Left cardiac atrium (tissue), 4 donors: ENCODE results near the gene SLC7A9. TPM values are rescaled to one million over a fixed set of nuclear protein-coding genes. Genes with fewer than 3 reads are reported as not detected.
"Not testable (repeated sequence)": the region's sequence is repeated elsewhere in the genome, so short reads cannot be mapped to it uniquely, and the experiment has no call there.

Source experiments
- ATAC-seq, 2 donors: fragments of 200-7000 bp; cut with Tn5 transposase; one replicate each; pipeline ENCODE4 v1.9.1; 2020; ENCODE audit warnings: mild to moderate bottlenecking in 2 of 2, moderate library complexity in 2 of 2
- DNase-seq: peaks from one replicate; pipeline ENCODE4 v3.0.0-alpha.2; 2020
- intact Hi-C, 2 donors: fragments of 100-400 bp; cut with DNase I; formaldehyde crosslinking; loops; one replicate each; pipeline versions ENCODE4 v1.14.1 to v1.15.1; 2022 to 2023
- total RNA-seq, 2 donors: library from RNA; stranded (reverse); fragmentation: NEBNext Ultra II Directional; extraction: Animal tissue kit (Norgen Biotek cat#: 25700); gene quantifications; one replicate each; pipeline ENCODE4 v1.2.1, GENCODE V29; 2021
- donor health status: DM: no; HTN: yes; CAD: no.
- donor health status: DM: no; HTN: yes; CAD: no; lungs with severe emphysema.
- donor health status: DM: yes; HTN: yes; CAD: no.
- donor health status: Dilated cardiomyopathy.

Gene SLC7A9
- total RNA-seq, 2 donors from 2014 or later, result 0.13 to 0.24 TPM

DNA sequence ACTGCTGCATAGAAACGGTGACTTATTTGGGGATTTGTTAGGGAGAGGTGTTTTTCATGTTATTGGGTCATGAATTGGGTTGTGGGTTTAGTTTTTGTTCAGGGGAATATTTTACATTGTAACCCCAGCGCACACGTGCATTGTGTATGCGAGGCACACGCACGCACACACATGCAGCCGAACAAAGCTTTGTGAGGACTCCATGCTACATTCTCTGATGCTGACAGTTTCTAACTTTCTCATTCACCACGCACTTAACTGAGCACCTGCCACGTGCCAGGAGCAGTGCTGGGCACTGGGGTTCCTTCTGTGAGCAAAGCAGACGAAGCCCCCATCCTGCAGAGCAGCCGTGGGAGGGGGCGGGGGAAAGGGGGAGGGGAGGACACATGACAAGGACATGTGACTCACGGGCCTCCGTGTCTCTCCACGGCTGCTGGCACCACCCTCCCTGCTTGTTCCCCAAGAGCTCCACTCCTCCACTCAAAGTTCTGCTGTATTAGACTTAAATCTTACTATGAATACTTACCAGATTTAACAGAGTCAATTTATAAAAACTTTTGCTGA is 55.6 kb downstream of the SLC7A9 start:
- DNase-seq (no peak), ATAC-seq (no peak)
- intact Hi-C loops, result no loop called here

DNA sequence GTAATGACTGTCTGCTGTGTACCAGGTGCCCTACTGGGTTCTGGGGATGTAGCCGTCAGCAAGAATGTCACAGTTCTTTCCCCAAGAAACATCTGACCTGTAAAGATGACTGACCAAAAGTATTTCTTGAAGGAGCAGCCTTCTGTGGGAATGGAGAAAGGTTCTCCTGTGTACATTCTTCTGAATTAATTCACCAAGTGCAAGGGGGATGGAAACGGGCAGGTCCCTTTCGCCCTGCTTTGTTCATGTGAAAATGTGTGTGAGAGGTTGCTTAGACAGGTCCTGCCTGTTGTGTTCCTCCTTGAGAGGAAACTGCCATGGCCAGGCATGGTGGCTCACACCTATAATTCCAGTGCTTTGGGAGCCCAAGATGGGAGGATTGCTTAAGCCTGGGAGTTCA is 57.0 kb downstream of the SLC7A9 start:
- no peak for ATAC-seq
- no peak for DNase-seq
- intact Hi-C loops, result no loop called here

DNA sequence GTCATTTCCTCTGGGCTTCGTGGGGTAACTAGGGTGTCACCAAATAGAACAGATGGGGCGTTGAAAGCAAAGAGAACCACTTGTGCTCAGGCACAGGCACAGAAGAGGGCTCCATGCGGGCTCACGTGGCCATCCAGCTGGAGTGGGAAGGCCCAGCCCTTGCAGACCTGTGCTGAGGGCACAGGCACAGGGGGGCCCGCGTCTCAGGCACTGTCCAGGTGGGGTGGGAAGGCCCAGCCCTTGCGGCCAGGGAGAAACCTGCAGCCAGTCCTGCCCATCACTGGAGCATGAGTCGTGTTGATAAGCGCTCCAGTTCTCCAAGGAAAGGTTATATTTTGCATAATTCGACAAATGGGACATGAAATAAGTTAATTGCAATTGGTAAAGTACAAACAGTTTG is 57.5 kb downstream of the SLC7A9 start:
- ATAC-seq, result no peak
- intact Hi-C loops, result no loop called here

DNA sequence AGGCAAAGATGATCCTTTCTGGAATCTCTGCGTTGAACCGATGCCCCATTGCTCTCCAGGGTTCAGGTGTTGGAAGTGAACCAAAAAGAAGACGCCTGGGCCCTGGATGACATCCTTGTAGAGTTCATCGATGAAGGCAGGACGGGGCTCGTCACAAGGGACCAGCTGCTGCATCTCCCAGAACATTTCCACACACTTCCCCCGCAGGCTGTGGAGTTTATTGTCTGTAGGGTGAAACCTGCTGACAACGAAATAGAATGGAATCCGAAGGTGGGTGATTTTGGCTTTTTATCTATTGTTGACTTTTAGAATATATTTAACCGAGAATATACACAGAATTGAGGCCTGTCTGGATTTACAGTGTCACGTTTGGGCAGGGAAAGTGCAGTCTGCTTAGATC is 58.4 kb downstream of the SLC7A9 start:
- intact Hi-C loops, result no loop called here
- ATAC-seq, result no peak
- no peak for DNase-seq

More for the DNA sequence above, 57.5 kb downstream of the SLC7A9 start:
- no peak for DNase-seq

DNA sequence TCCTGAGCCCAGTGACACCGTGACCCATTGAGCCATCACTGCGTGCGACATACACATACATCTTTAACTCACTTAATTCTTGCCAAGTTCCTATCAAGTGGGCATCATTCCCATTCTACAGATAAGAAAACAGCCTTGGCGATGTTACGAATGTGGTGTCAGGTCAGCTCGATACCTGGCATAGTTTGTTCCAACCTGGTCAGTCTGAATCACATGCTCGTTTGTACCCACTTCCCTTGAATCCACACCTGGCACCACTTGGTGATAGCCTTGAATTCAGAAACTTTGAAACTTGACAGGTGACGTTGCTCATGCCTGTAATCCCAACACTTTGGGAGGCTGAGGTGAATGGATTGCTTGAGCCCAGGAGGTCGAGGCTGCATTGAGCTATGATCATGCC is 59.1 kb downstream of the SLC7A9 start:
- intact Hi-C loops, result no loop called here
- no peak for ATAC-seq
- DNase-seq, result no peak

DNA sequence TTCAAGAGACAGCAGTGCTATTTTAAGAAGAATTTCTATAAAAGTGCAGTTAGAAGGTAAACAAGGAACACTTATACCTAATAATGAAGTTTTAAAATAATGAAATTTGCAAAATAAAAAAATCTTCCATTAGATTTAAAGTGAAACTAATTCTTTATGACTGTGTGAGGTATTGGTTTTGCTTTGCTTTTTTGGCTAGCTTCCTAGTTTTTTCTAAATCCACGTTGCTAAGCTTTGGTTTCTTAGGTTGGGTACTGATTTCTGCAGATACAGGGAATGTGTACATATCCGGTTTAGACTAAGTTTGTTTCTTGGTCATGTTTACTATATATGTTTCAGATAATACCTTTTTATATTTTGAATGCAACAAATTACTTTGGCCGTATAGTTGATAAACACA is 59.8 kb downstream of the SLC7A9 start:
- ATAC-seq, result no peak
- intact Hi-C loops, result no loop called here
- no peak for DNase-seq

DNA sequence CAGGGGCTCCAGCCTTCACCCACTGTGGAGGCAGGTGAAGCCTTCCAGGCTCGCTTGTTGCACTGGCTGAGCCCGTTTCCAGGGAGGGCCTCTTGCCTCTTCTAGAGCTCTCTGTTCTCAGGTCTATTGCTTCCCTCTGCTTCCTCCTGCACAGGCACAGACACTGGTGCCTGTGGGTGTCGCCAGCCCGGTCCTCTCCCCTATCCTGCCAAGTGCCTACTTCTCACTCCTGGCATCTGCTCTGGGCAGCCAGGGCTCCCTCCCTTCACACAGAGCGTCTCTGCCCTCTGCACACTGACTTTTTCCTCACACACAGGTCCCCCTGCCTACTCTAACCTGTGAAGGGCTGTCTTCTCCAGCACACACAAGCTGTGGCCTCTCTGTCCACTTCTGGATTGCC is 60.3 kb downstream of the SLC7A9 start:
- DNase-seq (no peak), ATAC-seq (no peak)
- intact Hi-C loops, result no loop called here

DNA sequence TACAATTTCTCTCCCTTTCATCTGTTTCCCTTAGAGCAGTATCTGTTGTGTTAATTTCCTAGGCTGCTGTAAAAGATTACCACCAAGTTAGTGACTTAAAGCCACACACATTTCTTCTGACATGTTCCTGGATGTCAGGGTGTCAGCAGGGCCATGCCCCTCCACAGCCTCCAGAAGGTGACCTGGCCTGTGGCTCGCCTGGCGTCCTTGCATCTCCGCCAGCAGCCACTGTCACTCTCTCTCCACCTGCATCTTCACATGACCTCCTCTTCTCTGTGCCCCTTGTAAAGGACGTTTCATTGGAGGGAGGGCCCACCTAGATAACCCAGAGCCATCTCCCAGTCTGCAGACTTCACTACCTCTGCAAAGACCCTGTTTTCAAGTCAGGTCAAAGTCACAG is 61.3 kb downstream of the SLC7A9 start:
- ATAC-seq, result no peak
- DNase-seq, result no peak
- intact Hi-C loops, result no loop called here

DNA sequence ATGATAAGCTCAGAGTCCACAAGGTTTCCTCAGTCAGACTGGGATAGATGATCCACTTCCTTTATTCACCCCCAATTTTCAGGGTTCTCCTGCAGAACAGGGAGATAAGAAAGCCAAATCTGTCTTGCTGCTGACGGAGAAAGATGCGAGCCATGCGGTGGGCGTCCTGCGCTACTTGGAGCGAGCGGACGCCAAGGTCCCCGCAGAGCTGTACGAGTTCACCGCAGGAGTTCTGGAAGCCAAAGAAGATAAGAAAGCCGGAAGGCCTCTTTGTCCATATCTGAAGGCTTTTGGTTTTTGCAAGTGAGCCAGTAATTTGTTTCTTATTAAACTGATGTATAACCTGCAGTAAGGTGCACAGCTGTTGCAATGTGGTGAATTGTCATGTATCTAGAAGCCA is 66.7 kb downstream of the SLC7A9 start:
- ATAC-seq (no peak), DNase-seq (no peak)
- intact Hi-C loops, result no loop called here

DNA sequence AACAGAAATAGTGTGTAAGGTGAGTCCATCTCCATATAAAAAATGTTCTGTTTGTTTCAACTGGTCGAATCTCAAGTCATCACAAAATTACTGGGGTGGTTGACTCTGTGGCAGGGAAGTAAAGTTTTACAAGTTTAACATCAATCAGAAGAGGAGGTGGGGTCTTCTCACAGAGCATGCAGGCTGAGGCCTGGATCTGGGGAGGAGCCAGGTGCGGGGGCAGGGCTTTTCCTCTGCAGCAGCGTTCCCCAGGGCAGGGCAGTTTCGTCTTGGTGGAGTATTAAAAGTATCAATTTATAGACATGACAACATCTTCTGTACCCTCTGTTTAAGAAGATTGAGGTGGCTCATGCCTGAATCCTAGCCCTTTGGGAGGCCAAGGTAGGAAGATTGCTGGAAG is 68.8 kb downstream of the SLC7A9 start:
- ATAC-seq (no peak), DNase-seq (no peak)
- intact Hi-C loops, result no loop called here

DNA sequence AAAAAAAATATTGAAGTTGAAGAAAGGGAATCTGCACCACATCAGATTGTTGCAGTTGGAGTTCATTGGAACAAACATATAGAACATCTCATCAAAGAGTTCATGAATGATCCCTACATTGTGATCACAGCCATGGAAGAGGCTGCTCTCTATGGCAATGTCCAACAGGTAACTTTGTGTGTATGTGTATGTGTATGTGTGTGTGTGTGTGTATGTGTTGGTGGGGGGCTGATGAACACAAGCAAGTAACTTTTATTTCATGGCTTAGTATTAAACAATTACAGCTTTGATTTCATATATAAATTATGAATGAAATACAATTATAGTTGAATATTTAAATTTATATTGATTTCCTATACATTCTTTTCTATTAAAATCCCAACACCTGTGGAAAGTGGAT is 69.4 kb downstream of the SLC7A9 start:
- no peak for DNase-seq

DNA sequence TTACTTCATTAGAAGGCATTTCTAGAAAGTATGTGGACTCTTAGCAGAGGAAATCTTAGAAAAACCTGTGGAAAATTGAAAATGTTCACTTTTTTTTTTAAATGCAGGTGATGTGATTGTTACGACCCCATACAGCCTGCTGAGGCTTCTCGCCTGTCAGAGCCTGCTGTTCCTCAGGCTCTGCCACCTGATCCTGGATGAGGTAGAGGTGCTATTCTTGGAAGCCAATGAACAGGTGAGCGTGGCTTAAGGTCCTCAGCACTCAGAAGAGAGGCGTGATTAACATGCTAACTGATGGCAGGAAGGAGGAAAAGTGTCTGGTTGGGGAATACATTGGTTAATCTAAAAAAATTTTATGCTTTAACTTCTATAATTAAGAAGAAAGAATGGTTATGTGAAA is 71.4 kb downstream of the SLC7A9 start:
- intact Hi-C loops, result no loop called here
- ATAC-seq, result no peak
- no peak for DNase-seq

More for the DNA sequence above, 69.4 kb downstream of the SLC7A9 start:
- intact Hi-C loops, result no loop called here
- ATAC-seq, result no peak

DNA sequence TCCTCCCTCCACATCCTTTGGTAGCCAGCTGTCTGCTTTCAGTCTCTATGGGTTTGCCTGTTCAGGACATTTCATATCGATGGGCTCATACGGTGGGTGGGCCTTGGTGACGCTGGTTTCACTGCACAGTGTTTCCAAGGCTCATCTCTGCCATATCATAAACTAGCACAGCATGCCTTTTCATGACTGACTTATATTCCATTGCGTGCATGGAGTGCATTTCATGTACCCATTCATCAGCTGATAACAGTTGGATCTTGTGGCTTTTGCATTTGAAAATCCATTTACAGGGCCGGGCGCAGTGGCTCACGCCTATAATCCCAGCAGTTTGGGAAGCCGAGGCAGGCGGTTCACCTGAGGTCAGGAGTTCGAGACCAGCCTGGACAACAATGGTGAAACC is 80.1 kb downstream of the SLC7A9 start:
- DNase-seq (no peak), ATAC-seq (no peak)
- intact Hi-C loops, result no loop called here

DNA sequence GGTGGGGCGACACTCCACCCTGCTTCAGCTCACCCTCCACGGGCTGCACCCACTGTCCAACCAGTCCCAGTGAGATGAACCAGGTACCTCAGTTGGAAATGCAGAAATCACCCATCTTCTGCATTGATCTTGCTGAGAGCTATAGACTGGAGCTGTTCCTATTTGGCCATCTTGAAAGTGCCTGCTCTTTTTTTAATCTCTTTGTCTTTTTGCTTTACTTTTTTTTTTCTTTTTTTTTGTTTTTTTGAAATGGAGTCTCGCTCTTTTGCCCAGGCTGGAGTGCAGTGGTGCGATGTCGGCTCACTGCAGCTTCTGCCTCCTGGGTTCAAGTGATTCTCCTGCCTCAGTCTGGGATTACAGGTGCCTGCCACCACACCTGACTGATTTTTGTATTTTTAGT is 81.7 kb downstream of the SLC7A9 start:
- intact Hi-C loops, ATAC-seq, DNase-seq: not testable (repeated sequence)

DNA sequence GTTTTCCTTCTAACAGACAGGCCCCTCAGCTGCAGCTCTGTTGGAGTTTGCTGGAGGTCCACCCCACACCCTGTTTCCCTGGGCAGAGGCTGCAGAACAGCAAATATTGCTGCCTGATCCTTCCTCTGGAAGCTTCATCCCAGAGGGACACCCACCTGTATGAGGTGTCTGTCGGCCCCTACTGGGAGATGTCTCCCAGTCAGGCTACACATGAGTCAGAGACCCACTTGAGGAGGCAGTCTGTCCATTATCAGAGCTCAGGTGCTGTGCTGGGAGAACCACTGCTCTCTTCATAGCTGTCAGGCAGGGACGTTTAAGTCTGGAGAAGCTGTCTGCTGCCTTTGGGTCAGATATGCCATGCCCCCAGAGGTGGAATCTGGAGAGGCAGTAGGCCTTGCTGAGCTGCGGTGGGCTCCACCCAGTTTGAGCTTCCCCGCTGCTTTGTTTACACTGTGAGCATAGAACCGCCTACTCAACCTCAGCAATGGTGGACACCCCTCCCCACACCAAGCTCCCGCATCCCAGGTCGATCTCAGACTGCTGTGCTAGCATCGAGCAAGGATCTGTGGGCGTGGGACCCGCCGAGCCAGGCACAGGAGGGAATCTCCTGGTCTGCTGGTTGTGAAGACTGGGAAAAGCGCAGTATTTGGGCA is 82.3 kb downstream of the SLC7A9 start:
- ATAC-seq, intact Hi-C loops, DNase-seq: not testable (repeated sequence)

DNA sequence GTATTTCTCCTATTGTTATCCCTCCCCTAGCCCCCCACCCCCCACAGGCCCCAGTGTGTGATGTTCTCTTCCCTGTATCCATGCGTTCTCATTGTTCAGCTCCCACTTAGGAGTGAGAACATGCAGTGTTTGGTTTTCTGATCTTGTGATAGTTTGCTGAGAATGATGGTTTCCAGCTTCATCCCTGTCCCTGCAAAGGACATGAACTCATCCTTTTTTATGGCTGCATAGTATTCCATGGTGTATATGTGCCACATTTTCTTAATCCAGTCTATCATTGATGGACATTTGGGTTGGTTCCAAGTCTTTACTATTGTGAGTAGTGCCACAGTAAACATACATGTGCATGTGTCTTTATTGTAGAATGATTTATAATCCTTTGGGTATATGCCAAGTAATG is 87.5 kb downstream of the SLC7A9 start:
- DNase-seq, intact Hi-C loops, ATAC-seq: not testable (repeated sequence)

DNA sequence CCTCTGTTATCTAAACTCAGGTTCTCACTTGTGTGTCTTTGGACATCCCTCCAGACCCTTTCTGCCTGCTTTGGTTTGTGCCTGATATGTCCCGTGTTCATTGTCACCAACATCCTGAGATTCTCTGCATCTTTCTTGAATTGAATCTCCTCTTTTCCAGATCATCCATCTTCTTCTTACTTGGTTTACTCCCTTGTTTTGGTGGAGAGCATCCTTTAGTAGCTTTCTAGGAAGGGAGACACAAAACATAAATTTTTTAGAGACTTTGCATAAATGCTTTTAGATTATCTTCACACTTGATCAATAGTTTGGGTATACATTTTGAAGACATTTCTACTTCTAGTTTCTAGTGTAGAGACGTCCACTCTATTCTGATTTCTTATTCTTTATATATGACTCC is 88.3 kb downstream of the SLC7A9 start:
- intact Hi-C loops, result no loop called here
- no peak for ATAC-seq
- DNase-seq, result no peak
